ENCODE measurements around the gene BMP6.

BMP6 gene

GRCh38 chr6:7901056-7901455, 175.2 kb downstream of the BMP6 start:
- no peak for DNase-seq (ENCODE audit: extremely low read depth in 1 of 2, low read depth in 1 of 2)

- DNase-seq (ENCODE audit: extremely low read depth in 1 of 2, low read depth in 1 of 2) = no peak
Observed at GRCh38 chr6:7901780-7902179, 175.9 kb downstream of the BMP6 start.

- no peak for DNase-seq (ENCODE audit: extremely low read depth in 1 of 2, low read depth in 1 of 2)
Observed at GRCh38 chr6:7902221-7902620, 176.3 kb downstream of the BMP6 start.

GRCh38 chr6:7902867-7903266, 177.0 kb downstream of the BMP6 start:
- no peak for DNase-seq (ENCODE audit: extremely low read depth in 1 of 2, low read depth in 1 of 2)

- DNase-seq (ENCODE audit: extremely low read depth in 1 of 2, low read depth in 1 of 2) = no peak
Observed at GRCh38 chr6:7903673-7904072, 177.8 kb downstream of the BMP6 start.

- DNase-seq (ENCODE audit: extremely low read depth in 1 of 2, low read depth in 1 of 2) = no peak
Observed at GRCh38 chr6:7904654-7905319, 178.9 kb downstream of the BMP6 start.

- no peak for DNase-seq (ENCODE audit: extremely low read depth in 1 of 2, low read depth in 1 of 2)
Observed at GRCh38 chr6:7905416-7905815, 179.5 kb downstream of the BMP6 start.

- no peak for DNase-seq (ENCODE audit: extremely low read depth in 1 of 2, low read depth in 1 of 2)
Observed at GRCh38 chr6:7906741-7907140, 180.8 kb downstream of the BMP6 start.

GRCh38 chr6:7907159-7907558, 181.3 kb downstream of the BMP6 start:
- no peak for DNase-seq (ENCODE audit: extremely low read depth in 1 of 2, low read depth in 1 of 2)

GRCh38 chr6:7909323-7910276, 183.7 kb downstream of the BMP6 start:
- peak in 1 of 2 donors; percentile 14 for DNase-seq (ENCODE audit: extremely low read depth in 1 of 2, low read depth in 1 of 2)

GRCh38 chr6:7910298-7910653, 184.4 kb downstream of the BMP6 start:
- no peak for DNase-seq (ENCODE audit: extremely low read depth in 1 of 2, low read depth in 1 of 2)

GRCh38 chr6:7910654-7911344, 184.9 kb downstream of the BMP6 start, which contains the start of gene TXNDC5:
Gene TXNDC5 (minus strand): TSS chr6:7910788. CDS start chr6:7910776, 12 bp downstream.
- peak in 1 of 2 donors; percentile 64 for DNase-seq (ENCODE audit: extremely low read depth in 1 of 2, low read depth in 1 of 2)

GRCh38 chr6:7911345-7911725, 185.4 kb downstream of the BMP6 start:
- no peak for DNase-seq (ENCODE audit: extremely low read depth in 1 of 2, low read depth in 1 of 2)

GRCh38 chr6:7912024-7912423, 186.1 kb downstream of the BMP6 start:
- DNase-seq (ENCODE audit: extremely low read depth in 1 of 2, low read depth in 1 of 2) = no peak

GRCh38 chr6:7912736-7913517, 187.0 kb downstream of the BMP6 start:
- no peak for DNase-seq (ENCODE audit: extremely low read depth in 1 of 2, low read depth in 1 of 2)

GRCh38 chr6:7914311-7914710, 188.4 kb downstream of the BMP6 start:
- no peak for DNase-seq (ENCODE audit: extremely low read depth in 1 of 2, low read depth in 1 of 2)

GRCh38 chr6:7914991-7915789, 189.3 kb downstream of the BMP6 start:
- DNase-seq (ENCODE audit: extremely low read depth in 1 of 2, low read depth in 1 of 2) = no peak

GRCh38 chr6:7916959-7917358, 191.1 kb downstream of the BMP6 start:
- no peak for DNase-seq (ENCODE audit: extremely low read depth in 1 of 2, low read depth in 1 of 2)

GRCh38 chr6:7917729-7918128, 191.8 kb downstream of the BMP6 start:
- no peak for DNase-seq (ENCODE audit: extremely low read depth in 1 of 2, low read depth in 1 of 2)

- no peak for DNase-seq (ENCODE audit: extremely low read depth in 1 of 2, low read depth in 1 of 2)
Observed at GRCh38 chr6:7918403-7918802, 192.5 kb downstream of the BMP6 start.
